B cell (primary cell): Measurements from ENCODE around the gene FMN1. TPM values are rescaled to one million over a fixed set of nuclear protein-coding genes. Genes with fewer than 3 reads are reported as not detected.

Experiments
- ATAC-seq: fragments of 200-7000 bp; cut with Tn5 transposase; one replicate; pipeline ENCODE4 v1.10.0; 2021; ENCODE audit warnings: low read depth, mild to moderate bottlenecking, moderate number of reproducible peaks, moderate library complexity
- CTCF ChIA-PET: fragments of 350-600 bp; sonication (Branson Sonifier 250); formaldehyde crosslinking; loops from one replicate; lab custom pipeline; 2021; ENCODE audit warnings: antibody characterized with exemption, inconsistent platforms; lab: Charles Lee
- POLR2A ChIA-PET: fragments of 350-600 bp; sonication (Branson Sonifier 250); formaldehyde crosslinking; loops from one replicate; lab custom pipeline; 2021; ENCODE audit warnings: antibody characterized with exemption; lab: Charles Lee
- DNase-seq: peaks from one replicate; pipeline ENCODE4 v3.0.0; 2013
- H2AFZ ChIP-seq: 2 replicates; pipeline ENCODE4 v1.6.1; 2012; ENCODE audit warnings: mild to moderate bottlenecking, low read depth, low read length; ENCODE audit not compliant: insufficient read depth, poor library complexity, severe bottlenecking
- H3K27ac ChIP-seq, 2 donors: 1 replicate in 1 of 2; 2 replicates in 1 of 2; pipeline ENCODE4 v1.5.1; 2012 to 2013; ENCODE audit warnings: low read length in 2 of 2, mild to moderate bottlenecking in 2 of 2, moderate library complexity in 1 of 2
- H3K27me3 ChIP-seq, 4 experiments: fragments of 200-600 bp in 1 of 4; sonication (generic) in 1 of 4; replicated peaks in 1 of 4; 1 replicate in 2 of 4; 2 replicates in 2 of 4; pipeline versions ENCODE4 v1.6.1 to v1.7.0; 2013 to 2016; ENCODE audit warnings: low read length in 3 of 4, mild to moderate bottlenecking in 2 of 4, mixed read lengths in 1 of 4, moderate library complexity in 1 of 4; ENCODE audit not compliant: insufficient read depth in 4 of 4, control insufficient read depth in 3 of 4; ENCODE audit errors: control extremely low read depth in 1 of 4
- H3K36me3 ChIP-seq, 2 experiments: replicated peaks in 1 of 2; 1 replicate in 1 of 2; 2 replicates in 1 of 2; pipeline versions ENCODE4 v1.6.1 to v1.7.1; 2013; ENCODE audit warnings: low read length in 1 of 2; ENCODE audit not compliant: insufficient read depth in 2 of 2, control insufficient read depth in 1 of 2; ENCODE audit errors: control extremely low read depth in 1 of 2, extremely low read depth in 1 of 2
- H3K4me1 ChIP-seq, 2 donors: fragments of 200-600 bp in 1 of 2; sonication (generic) in 1 of 2; 1 replicate in 1 of 2; 2 replicates in 1 of 2; pipeline versions ENCODE4 v1.5.1 to v1.6.1; 2013 to 2017; ENCODE audit warnings: low read length in 2 of 2; ENCODE audit not compliant: control insufficient read depth in 2 of 2, insufficient read depth in 2 of 2
- H3K4me2 ChIP-seq: replicated peaks from 2 replicates; pipeline ENCODE3; 2012; ENCODE audit warnings: mild to moderate bottlenecking, low read depth, low read length; ENCODE audit not compliant: poor library complexity, severe bottlenecking
- H3K4me3 ChIP-seq, 5 experiments: fragments of 200-600 bp in 1 of 5; sonication (generic) in 1 of 5; 1 replicate in 3 of 5; 2 replicates in 2 of 5; pipeline versions ENCODE4 v1.5.1 to v1.7.0; 2011 to 2016; ENCODE audit warnings: low read length in 4 of 5, mild to moderate bottlenecking in 4 of 5, low read depth in 2 of 5, control low read depth in 1 of 5, moderate library complexity in 1 of 5; ENCODE audit not compliant: insufficient read depth in 1 of 5; ENCODE audit errors: control extremely low read depth in 1 of 5, extremely low read depth in 1 of 5
- H3K79me2 ChIP-seq: fragments of 200-600 bp; sonication (generic); one replicate; pipeline ENCODE4 v1.6.0; 2016; ENCODE audit warnings: low read length; ENCODE audit not compliant: control insufficient read depth, insufficient read depth
- H3K9ac ChIP-seq: fragments of 200-600 bp; sonication (generic); 2 replicates; pipeline ENCODE4 v1.6.1; 2017; ENCODE audit warnings: mild to moderate bottlenecking, low read length, moderate library complexity
- H3K9me3 ChIP-seq, 3 donors: one replicate each; pipeline versions ENCODE4 v1.6.1 to v1.7.1; 2013; ENCODE audit warnings: low read length in 2 of 3; ENCODE audit not compliant: control insufficient read depth in 2 of 3, insufficient read depth in 1 of 3; ENCODE audit errors: control extremely low read depth in 1 of 3
- H4K20me1 ChIP-seq: 2 replicates; pipeline ENCODE4 v1.6.0; 2012; ENCODE audit warnings: mild to moderate bottlenecking, low read length; ENCODE audit not compliant: insufficient read depth, control insufficient read depth, poor library complexity, severe bottlenecking
- H3K27ac Mint-ChIP-seq: one replicate; pipeline ENCODE4 v1.8.0; 2021; ENCODE audit warnings: mixed read lengths
- H3K27me3 Mint-ChIP-seq: one replicate; pipeline ENCODE4 v1.8.0; 2021; ENCODE audit warnings: mixed read lengths
- H3K4me1 Mint-ChIP-seq: one replicate; pipeline ENCODE4 v1.8.0; 2021; ENCODE audit warnings: mixed read lengths
- H3K4me3 Mint-ChIP-seq: one replicate; pipeline ENCODE4 v1.8.0; 2021; ENCODE audit warnings: mixed read lengths
- H3K9me3 Mint-ChIP-seq: one replicate; pipeline ENCODE4 v1.8.0; 2022; ENCODE audit warnings: mixed read lengths; ENCODE audit not compliant: insufficient read depth
- EZH2 ChIP-seq: IDR thresholded peaks from 2 replicates; pipeline ENCODE4 v1.6.1; 2012; ENCODE audit warnings: borderline replicate concordance, low read depth, mild to moderate bottlenecking, moderate library complexity, low read length; ENCODE audit not compliant: insufficient read depth, poor library complexity, severe bottlenecking
- WGBS: methylation state at CpG from one replicate; pipeline ENCODE4 v1.1.5; 2013; ENCODE audit warnings: missing lambda C conversion rate; ENCODE audit not compliant: insufficient coverage; 5-methylcytosine and 5-hydroxymethylcytosine counted together
- intact Hi-C: fragments of 100-400 bp; cut with micrococcal nuclease; formaldehyde crosslinking; loops from one replicate; pipeline ENCODE4 v1.10.0; 2022
- polyA plus RNA-seq: library from polyadenylated mRNA; depleted of rRNA; stranded (reverse); fragments of >200 nt; gene quantifications from 2 replicates; pipeline ENCODE4 v1.2.3, GENCODE V29; 2012
- total RNA-seq, 2 donors: library from RNA; stranded (reverse); fragments of 120-200 nt in 1 of 2; gene quantifications; 1 replicate in 1 of 2; 2 replicates in 1 of 2; pipeline versions ENCODE4 v1.2.3 to v1.2.4, GENCODE V29; 2013 to 2022
- TF ChIP-seq, protein P1 (sequence below): fragments of 200-600 bp; IDR thresholded peaks from one replicate; pipeline ENCODE4 v1.8.0; 2022; ENCODE audit warnings: antibody characterized with exemption, mild to moderate bottlenecking

The FMN1 gene
- total and polyA plus RNA-seq, 2 donors (not counting 1 experiment from before 2014, with no cell fraction given) = 0.21 to 0.96 TPM

DNA sequence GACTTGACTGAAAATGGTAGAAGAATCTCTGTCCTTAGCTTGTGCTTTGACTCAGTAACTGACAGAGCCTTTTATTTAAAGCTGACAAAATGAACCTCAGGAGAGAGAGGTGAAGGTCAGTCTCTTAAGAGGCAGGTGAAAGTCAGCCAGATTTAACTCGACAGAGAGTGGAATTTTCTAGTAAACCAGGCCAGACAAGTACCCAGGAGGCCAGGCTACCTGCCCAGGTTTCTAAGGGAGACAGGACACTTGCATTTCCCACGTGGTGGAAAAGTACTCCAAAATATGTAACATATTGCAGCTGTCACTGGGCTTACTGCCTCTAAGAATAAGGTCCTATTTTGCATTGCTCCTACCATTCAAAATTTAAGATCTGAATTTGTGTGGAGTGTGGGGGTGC lies 167.9 kb downstream of the FMN1 start:
- CTCF ChIA-PET = interaction anchor here (0.6 kb wide), 1 partner anchor 273 kb away, joined by 3 read pairs; no protein-coding TSS in a partner anchor
- intact Hi-C loops = no loop called here

GRCh38 chr15:33022629-33023028 lies 171.9 kb downstream of the FMN1 start:
- no peak overlapping the region for H2AFZ ChIP-seq
- Mint-ChIP-seq H3K27me3 (peaks cover 6% of the 10 kb centered on the region), H3K27ac (no peak overlapping the region), H3K9me3 (no peaks in the 10 kb centered on the region), H3K4me1 (no peaks in the 10 kb centered on the region), H3K4me3 (no peak overlapping the region)
- H3K79me2 ChIP-seq = no peaks in the 10 kb centered on the region
- no peak overlapping the region for H3K27ac ChIP-seq
- ATAC-seq (no peak), DNase-seq (no peak)
- 56% methylated on average over 1 of the region's 2 CpGs for WGBS
- H3K27me3 ChIP-seq = no peaks in the 10 kb centered on the region
- H3K4me2 ChIP-seq = no peak overlapping the region
- intact Hi-C loops = no loop called here
- POLR2A ChIA-PET = no interaction called here
- CTCF ChIA-PET = interaction anchor here (1.0 to 1.3 kb wide), 2 partner anchors 22 to 679 kb away, joined by 3 read pairs; no protein-coding TSS in a partner anchor
- H4K20me1 ChIP-seq = no peaks in the 10 kb centered on the region
- no peak for TF ChIP-seq EZH2
- TF ChIP-seq, protein P1, sequence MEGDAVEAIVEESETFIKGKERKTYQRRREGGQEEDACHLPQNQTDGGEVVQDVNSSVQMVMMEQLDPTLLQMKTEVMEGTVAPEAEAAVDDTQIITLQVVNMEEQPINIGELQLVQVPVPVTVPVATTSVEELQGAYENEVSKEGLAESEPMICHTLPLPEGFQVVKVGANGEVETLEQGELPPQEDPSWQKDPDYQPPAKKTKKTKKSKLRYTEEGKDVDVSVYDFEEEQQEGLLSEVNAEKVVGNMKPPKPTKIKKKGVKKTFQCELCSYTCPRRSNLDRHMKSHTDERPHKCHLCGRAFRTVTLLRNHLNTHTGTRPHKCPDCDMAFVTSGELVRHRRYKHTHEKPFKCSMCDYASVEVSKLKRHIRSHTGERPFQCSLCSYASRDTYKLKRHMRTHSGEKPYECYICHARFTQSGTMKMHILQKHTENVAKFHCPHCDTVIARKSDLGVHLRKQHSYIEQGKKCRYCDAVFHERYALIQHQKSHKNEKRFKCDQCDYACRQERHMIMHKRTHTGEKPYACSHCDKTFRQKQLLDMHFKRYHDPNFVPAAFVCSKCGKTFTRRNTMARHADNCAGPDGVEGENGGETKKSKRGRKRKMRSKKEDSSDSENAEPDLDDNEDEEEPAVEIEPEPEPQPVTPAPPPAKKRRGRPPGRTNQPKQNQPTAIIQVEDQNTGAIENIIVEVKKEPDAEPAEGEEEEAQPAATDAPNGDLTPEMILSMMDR = no peak
- no peaks in the 10 kb centered on the region for H3K4me1 ChIP-seq
- H3K9ac ChIP-seq = no peak overlapping the region
- H3K9me3 ChIP-seq = no peaks in the 10 kb centered on the region
- no peaks in the 10 kb centered on the region for H3K36me3 ChIP-seq
- no peak overlapping the region for H3K4me3 ChIP-seq

More for the DNA sequence above, 167.9 kb downstream of the FMN1 start:
- DNase-seq (no peak), ATAC-seq (no peak)
- H3K27me3 Mint-ChIP-seq = peaks cover 6% of the 10 kb centered on the region
- no peaks in the 10 kb centered on the region for H4K20me1 ChIP-seq
- no peaks in the 10 kb centered on the region for H3K79me2 ChIP-seq
- H3K4me3 Mint-ChIP-seq = no peak overlapping the region
- H3K4me1 ChIP-seq = no peaks in the 10 kb centered on the region
- H3K4me3 ChIP-seq = no peak overlapping the region
- H3K4me1 Mint-ChIP-seq = no peaks in the 10 kb centered on the region
- no peaks in the 10 kb centered on the region for H3K9me3 ChIP-seq
- H3K9me3 Mint-ChIP-seq = no peaks in the 10 kb centered on the region
- no peak overlapping the region for H3K9ac ChIP-seq
- H3K27me3 ChIP-seq = no peaks in the 10 kb centered on the region
- no peaks in the 10 kb centered on the region for H3K36me3 ChIP-seq
- 36% methylated on average over 2 of the region's 2 CpGs for whole genome bisulfite sequencing
- no peak overlapping the region for H3K4me2 ChIP-seq
- TF ChIP-seq, protein P1 = no peak
- no peak for TF ChIP-seq EZH2
- no peak overlapping the region for H3K27ac ChIP-seq
- no peak overlapping the region for H3K27ac Mint-ChIP-seq
- POLR2A ChIA-PET = no interaction called here
- no peak overlapping the region for H2AFZ ChIP-seq
